Embryonic facial prominence (tissue), 1 donor: ENCODE results near the gene PLEKHH2.

Experiments used
- DNase-seq: peaks from one replicate; pipeline ENCODE4 v3.0.0-alpha.2; 2016; ENCODE audit errors: extremely low spot score

Gene PLEKHH2

DNA sequence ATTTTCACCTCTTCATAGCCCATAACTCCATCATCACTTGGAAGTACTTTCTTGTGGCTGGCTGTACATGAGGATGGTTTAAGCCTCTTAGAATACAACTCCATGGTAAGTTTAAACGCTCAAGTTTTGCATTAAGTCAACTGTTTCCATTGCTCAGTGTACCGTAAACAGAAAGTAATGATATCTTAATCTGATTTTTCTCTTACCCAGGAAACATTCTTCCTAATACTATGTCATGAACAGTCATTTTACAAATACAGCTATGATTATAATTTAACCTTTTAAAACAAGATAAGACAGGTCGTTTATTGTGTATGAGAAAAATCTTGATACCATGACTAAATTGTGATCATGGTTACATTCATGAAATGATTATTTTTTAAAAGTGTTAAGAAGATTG, 125.2 kb downstream of the PLEKHH2 start:
- DNase-seq, result no peak

DNA sequence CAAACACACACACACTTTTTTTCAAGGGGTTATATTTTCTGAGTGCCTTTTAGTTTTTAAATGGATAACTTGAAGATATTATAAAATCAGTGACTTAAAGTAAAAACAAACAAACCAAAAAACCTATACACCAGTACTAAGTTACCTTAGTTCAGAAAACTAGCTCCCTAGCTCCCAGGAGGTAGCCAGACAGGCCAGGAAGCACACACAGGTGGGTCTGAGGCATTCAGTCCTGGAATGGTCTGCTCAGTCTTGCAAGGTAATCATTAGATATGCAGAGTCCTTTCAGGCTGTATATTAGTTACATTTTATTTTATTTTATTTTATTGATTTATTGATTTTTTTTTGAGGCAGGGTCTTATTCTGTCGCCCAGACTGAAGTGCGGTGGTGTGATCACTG, 126.0 kb downstream of the PLEKHH2 start:
- no peak for DNase-seq

DNA sequence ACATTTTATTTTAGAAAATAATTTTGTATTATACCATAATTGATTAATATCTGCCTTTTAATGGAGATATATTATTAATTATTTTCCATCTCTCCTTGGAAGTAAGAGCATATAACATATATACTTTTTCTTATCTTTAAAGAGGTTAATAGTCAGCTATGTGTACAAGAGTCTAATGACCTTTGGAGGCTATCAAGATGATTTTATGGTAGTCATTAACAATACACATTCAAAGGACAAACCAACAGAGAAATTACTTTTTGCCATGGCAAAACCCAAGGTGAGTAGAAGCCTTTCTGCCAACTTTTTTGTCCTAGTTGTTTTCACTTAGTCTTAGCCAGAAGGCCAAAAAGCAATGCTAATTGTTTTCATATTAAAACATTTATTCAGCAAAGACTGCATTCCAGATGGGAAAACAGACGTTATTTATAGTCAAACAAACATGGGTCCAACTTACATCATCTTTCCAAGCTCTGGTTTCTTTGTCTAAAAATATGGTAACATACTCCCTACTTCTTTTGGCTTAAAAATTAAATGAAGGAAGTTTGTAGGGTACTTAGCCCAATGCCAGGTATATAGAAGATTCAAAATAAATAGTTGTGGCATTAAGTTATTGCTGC, 127.1 kb downstream of the PLEKHH2 start:
- no peak for DNase-seq

DNA sequence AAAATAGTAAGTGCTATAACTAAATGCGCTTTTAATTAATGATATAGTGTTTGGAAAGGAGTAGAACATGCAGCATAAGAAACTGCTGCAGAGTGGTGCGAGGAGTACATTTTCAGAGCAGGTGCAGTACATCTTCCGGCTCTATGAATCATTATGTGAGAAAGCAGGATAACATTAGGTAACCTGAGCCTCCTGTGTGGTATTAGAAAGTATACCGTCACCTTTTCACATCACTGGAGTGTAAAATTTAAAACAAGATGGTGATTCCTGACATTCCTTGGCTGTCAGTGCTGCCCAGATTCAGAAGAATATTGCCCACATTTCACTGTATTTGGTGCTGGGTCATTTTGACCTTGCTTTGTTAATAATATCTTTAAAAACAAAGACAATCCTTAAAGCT, 128.9 kb downstream of the PLEKHH2 start:
- DNase-seq, result no peak

DNA sequence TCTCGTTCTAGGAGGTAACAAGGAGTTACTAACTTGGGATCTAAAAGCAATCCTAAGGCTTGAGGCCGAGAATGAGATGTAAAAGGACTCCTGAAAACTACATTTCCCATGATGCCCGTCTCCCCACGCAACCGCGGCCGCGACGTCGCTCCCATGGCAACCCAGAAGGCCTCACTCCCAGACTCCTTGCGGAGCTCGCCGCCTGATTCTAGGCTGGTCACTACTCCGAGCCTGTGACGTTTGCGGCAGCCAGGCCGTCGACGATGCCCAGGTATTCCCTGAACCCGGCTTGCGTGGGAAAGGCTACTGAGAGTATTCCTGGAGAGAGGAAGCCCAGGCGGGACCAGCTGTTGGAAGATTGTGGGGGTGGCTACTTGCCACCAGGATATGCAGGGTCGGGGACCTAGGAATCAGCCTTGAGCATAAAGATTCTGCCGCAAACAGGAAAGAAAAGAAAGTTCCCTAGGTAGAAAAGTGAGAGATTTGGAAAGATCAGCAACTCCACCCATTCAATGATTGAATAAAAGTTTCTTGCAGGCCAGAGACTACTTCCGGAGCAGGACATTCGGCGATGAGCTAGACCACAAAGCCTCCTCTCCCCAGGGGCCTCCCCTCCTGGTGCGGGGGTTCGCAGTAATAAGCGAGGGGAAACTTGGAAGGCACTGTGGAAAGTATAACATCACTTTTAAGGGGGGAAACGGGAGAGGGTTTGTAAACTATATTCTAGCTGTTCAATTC, 137.0 kb downstream of the PLEKHH2 start, which contains the start of gene DYNC2LI1:
Gene DYNC2LI1, plus strand, starts transcription at position 164 of the 738 bp plus-strand sequence. Its CDS starts 100 bp downstream, at position 264.
- peak; percentile 92 for DNase-seq

DNA sequence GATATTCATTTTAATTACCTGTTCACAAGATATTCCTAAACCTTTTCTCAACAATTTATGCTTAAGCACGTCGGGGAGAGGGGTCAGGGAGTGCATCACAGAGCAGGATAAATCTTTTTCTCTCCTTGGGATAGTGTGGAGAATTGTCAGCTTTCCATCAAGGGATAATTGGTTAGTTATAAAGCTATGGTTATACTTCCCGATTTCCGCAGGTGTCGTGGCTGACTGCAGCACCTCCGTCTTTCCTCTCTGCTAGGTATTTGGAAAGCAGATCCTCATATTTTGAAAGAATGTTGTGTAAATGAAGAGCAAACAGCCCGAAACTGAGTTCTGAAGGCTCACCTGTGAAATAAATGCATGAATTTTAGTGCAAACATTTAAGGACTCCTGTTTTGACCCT, 137.6 kb downstream of the PLEKHH2 start:
- DNase-seq, result no peak

DNA sequence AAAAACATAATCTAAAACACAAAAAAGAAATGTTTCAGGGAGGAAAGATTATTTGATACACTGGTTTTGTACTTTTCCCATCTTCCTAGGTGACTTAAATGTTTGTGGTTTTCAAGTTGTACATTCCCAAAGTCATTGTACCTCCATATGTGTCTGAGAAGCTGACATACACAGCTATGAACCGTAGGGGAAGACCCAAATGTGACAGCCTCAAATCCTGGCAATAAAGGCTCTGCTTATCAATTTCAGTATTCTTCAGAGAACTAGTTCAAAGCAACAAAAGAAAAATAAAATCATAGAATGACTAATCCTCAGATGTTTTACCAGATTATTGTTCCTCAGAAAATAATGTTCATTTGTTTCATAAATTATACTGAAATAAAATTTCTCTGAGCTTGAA, 139.3 kb downstream of the PLEKHH2 start:
- no peak for DNase-seq

DNA sequence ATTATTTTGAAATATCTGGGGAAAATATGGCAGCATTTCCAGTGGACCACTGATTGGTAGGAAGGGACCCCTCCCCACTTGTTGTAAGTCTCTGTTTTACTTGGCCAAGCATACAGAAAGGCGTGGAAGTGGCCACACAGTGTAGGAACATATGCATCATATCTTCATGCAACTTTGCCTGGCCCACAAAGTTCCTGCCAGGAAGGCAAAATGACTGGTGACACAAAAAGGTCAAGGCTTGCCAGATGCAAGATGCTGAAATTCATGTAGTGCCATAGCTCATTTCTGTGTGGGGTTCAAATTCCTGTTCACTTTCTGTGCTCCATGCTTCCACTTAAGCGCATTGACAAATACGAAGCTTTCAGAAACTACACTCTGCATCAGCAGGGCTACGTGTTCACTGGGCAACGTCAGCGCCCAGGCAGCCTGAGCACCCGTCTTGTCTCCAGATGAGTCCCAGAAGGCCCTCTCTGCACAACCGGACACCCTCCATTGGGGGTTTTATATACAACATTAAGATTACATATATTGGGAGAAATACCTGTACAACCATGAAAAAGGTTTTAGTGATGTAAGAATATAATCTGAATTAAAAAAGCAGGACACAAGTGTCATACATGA, 140.4 kb downstream of the PLEKHH2 start:
- DNase-seq, result no peak

DNA sequence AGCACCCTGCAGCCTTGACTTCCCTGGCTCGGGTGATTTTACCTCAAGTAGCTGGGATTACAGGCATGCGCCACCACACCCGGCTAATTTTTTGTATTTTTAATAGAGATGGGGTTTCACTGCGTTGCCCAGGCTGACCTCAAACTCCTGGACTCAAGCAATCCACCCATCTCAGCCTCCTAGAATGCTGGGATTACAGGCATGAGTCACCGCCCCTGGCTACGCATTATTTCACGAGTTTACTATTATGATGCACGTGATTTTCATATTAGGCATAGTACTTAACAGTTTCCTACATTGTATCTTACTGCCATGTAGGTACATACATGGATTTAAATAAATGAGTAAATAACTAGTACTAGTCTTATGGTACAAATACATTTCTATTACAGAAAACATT, 141.2 kb downstream of the PLEKHH2 start:
- DNase-seq, result no peak

DNA sequence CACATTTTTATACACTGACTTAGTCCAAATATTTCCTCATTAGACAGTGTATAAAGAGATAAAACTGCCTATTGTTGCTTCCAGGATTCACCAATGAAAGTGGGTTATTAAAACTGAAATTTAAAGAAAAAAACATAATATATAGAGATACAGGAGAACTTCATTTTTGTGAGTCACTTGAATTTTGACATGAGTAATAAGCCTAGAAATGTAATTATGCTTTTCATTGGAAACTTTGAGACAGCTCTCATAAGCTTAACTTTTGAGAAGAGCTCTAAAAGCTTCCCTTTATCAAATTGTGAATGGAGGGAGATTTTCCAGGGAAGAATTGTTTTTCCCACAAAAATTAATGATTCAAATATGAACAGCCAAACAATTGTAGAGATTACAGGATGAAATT, 150.8 kb downstream of the PLEKHH2 start:
- no peak for DNase-seq

DNA sequence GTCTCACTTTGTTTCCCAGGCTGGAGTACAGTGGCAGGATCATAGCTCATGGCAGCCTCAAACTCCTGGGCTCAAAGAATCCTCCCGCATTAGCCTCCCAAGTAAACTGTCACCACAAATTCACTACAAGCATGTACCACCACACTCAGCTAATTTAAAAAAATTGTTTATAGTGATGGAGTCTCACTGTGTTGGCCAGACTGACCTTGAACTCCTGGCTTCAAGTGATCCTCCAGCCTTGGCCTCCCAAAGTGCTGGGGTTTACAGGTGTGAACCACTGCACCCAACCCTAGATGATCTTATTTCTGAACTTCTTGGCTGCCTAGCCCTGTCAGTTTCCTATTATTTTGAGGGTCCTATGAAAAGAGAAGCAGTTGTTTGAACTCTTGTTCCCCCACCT, 151.6 kb downstream of the PLEKHH2 start:
- no peak for DNase-seq

DNA sequence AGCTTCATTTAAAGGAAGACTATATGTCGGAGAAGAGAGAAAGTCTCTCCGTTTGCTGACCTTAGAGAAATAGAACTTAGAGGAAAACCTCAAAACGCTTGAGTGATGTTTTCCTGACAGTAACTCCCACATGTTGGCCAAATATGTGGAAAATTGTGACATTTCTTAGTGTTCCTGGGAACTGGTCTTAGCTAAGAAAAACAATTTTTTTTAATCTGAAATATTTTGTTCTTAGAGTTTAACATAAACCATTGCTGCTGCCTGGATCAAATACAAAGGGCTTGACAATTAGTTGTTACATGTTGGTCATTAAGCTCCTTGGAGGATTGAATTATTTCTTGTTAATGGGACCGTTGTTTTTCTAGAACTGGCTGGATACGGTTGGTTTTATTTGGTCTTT, 153.1 kb downstream of the PLEKHH2 start:
- no peak for DNase-seq

DNA sequence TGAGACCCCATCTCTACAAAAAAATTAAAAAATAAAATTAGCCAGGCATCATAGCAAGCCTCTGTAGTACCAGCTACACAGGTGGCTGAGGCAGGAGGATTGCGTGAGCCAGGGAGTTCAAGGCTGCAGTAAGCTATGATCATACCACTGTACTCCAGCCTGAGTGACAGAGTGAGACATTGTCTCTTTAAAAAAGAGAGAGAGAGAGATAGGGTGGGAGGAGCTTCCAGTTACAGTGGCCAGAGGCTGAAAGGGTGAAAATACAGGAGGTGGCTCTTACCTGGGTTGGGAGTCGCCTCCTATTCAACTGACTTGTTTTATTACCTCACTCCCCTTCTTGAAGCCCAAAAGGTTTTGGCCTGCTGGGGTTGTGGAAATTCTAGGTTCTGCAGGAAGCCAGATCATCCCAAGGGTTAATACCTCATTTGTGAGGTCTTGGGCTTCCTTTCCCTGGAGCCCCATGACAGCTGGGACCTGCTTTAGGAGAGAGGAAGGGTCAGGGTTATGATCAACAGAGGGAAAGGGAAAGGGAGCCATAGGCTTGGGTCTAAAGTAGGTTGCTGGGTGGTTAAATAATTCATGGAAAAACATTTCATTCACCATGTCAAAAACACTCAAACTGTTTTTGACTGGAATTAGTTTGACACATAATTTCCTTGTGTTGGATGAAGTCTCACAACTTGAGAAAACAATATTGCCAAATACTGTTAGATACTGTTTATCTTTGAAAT, 154.1 kb downstream of the PLEKHH2 start:
- no peak for DNase-seq

DNA sequence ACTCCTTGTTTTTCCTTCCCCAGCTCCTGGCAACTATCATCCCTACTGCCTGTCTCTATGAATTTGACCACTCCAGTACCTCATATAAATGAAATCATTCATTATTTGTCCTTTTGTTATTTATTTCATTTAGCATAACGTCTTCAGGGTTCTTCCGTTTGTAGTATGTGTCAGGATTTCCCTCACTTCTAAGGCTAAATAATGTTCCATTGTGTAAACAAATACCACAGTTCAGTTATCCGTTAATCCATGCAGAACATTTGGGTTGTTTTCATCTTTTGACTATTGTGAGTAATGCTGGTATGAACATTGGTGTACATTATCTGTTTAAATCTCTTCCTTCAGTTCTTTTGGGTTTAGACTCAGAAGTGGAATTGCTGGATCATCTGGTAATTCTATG, 155.6 kb downstream of the PLEKHH2 start:
- DNase-seq, result no peak

DNA sequence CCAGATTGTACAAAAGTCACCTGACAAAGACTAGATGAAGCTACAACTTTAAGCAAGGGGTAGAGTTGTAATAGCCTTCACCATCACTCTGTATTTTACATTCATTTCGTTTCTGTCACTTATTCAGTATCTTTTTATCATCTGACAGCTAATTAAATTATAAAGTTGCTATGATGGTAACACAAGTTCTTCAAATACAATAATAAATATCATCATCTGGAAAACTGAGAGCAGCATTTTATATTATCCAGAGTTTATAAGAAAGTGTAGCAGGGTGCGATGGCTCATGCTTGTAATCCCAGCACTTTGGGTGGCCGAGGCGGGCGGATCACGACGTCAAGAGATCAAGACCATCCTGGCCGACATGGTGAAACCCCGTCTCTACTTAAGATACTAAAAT, 157.9 kb downstream of the PLEKHH2 start:
- DNase-seq, result no peak

DNA sequence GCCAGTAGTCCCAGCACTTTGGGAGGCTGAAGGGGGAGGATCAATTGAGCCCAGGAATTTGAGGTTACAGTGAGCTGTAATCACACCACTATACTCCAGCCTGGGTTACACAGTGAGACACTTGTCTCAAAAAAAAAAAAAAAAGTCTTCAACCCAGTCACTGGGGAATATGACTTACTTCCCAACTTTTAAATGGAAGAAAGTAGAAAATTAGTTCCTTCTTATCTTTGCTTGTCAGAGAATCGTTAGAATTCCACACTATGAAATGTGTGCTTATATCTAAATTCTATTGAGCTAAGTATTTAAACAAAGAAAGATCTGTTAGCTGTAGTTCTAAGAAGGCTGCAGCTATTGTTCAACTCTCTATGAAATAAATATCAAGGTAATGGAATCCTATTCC, 159.1 kb downstream of the PLEKHH2 start:
- no peak for DNase-seq

DNA sequence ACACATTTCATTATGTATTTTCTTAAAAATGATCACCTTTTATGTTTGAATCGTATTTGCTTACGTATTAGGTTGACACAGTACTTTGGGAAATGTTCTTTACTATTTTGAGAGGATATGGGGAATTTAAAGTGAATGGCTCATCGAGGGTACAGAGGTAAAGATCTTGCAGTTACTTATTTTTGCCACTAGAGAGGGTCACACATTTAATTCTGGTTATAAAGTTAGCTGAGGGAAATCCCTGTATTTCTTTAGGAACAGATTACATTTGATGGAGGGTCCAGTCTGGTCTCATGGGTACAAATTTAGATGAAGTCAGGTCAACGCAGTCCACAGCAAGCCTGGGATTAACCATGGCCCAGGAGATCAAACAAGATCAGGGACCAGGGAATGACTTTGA, 161.2 kb downstream of the PLEKHH2 start:
- DNase-seq, result no peak

DNA sequence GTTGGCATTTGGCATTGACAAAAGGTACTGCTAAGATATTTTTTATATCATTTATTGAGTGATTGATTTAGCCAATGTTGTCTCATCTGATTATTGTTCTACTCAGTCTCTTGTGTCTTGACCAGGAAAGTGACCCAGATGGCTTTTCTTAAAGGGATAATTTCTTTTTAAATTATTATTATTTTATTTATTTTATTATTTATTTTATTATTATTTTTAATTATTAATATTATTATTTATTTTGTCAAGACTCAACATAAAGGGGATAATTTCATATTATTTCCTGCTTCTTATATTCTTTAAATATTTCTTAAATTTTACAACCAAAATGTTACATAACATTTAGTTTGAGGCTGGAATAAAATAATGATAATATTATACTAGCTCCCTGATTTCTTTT, 163.8 kb downstream of the PLEKHH2 start:
- no peak for DNase-seq

DNA sequence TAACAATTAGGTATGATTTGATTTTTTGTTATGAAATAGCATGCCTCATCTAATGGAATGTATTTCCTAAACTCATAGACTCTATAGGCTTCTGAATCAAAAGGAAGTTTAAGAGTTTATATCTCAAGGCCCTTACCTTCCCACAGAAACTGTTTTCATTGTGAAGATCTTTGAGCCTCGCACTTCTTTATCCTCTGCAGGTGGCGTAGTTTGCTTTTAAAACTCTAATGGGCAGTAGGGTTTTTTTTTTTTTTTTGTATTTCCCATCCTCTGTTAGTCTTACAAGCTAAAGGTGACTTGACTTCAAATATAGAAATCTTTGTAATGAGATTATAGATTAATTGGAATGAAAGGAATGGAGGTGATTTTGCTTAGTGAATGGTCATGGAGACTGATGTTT, 165.1 kb downstream of the PLEKHH2 start:
- DNase-seq, result no peak

DNA sequence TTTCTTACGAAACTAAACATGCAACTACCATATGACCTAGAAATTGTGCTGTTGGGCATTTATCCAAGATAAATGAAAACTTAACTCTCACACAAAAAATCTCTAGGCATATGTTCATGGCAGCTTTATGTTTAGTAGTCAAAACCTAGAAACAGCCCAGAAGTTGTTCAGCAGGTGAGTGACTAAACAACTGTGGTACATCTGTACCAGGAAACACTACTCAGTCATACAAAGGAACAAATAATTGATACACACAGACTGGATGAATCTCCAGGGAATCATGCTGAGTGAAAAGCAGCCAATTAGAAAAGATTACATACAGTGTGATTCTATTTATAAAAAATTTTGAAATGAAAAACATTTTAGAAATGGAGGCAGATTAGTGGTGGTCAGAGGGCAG, 166.1 kb downstream of the PLEKHH2 start:
- DNase-seq, result no peak

DNA sequence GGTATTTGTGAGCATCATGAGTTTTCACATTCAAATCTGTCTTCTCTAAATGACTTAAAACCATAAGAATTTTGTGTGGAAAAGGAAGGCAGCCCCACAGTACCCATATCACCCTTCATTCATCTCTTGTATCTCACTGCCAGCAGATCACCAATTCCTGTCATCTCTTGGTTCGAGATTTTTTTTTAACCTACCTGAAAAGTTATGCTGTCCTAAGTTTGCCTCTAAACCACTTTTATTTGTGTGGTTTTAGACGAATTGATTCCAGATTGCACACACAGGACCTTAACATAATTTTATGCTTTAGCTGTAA, 169.6 kb downstream of the PLEKHH2 start:
- DNase-seq, result no peak

DNA sequence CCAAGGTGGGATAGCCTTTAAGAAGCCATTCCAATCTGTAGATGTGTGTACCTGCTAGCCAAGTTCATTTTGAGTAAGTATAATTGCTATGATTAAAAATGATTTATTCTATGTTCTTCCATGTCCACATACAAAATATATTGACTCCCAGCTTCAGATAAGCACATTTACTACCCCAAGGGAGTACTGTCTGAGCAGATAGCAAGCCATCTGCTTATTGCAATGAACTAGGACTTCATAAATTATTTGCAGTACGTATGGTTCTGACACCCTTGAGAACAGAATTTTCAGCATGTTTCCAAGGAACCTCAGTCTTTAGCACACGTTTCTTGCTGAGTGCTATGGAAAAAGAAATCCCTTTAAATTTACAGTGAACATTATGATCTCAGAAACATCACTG, 173.4 kb downstream of the PLEKHH2 start:
- no peak for DNase-seq

DNA sequence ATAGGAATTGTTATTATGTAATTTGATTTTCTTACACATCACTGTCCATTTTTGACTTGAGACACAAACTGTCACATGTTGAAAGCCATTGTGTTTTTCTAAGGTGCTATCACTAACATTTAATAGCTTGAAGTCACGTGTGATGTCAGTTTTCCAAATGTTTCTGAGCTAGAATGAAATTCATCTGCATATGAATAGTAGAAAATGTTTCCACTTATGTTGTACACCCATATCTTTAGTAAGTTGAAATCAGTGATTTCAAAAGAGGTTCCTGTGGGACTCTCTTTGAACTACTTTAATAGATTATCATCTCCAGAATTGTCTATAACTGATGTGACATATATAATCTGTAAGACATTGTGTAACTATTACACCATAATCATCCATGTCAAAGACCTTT, 173.8 kb downstream of the PLEKHH2 start:
- no peak for DNase-seq
